GM21390 (cell line): Measurements from ENCODE around the gene ALAS1.

Experiments
- ATAC-seq: cut with Tn5 transposase; IDR thresholded peaks from one replicate; pipeline ENCODE4 v1.9.1; 2021; ENCODE audit not compliant: unreplicated experiment

ALAS1 gene

DNA sequence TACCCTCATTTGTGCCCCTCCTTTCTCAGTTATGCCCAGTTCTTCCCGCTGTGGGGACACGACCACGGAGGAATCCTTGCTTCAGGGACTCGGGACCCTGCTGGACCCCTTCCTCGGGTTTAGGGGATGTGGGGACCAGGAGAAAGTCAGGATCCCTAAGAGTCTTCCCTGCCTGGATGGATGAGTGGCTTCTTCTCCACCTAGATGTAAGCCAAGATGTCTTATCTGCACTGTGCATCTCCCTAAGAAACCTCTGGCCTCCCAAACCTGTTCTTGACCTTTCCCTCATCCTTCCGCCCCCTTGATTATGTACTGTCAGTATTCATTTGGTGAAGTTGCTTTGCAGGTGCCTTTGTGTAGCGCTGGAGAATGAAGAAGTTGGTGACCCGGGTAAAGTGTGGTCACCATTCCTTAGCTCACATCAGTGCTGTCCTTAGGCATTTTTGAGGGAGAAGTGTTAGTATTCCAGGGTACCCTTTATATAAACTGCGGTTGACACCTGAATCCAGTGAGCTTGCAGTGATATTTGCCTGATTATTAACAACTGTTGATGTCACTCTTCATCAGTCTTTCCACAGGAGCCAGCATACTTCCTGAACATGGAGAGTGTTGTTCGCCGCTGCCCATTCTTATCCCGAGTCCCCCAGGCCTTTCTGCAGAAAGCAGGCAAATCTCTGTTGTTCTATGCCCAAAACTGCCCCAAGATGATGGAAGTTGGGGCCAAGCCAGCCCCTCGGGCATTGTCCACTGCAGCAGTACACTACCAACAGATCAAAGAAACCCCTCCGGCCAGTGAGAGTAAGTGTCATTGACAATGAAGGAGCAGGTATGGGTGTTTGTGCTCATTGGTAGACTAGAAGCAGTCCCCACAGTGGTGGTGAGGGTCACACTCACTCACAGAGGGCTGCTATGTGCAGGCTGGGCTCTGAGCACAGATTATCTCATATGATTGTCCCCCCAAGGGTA is 966 bp downstream of the ALAS1 start:
- peak; percentile 1 for ATAC-seq

DNA sequence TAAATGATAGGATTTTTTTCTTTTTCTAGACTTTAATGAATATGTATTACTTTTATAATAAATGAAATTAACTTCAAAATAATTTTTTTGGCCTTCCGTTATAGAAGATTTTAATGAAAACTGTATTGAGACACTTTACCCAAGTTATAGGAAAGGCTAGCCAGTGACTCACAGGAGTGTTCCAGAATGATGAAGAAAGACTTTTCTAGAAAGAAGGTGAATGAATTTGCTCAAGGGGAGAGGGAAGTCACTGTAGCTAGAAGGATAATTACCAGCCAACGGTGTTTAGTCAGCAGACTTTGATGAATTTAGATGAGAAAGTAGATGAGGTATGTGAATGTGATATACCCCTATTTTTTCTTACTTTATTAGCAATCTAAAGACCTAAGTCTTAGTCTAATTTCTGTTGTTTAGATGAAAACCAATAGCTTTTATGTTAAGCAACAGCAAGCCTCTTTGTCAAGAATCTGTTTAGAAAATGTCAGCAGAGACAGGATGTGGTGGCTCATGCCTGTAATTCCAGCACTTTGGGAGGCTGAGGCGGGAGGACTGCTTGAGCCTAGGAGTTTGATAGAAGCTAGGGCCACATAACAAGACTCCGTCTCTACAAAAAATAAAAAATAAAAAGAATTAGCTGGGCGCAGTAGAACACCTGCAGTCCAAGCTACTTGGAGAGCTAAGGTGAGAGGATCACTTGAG is 3.2 kb downstream of the ALAS1 start:
- no peak for ATAC-seq

DNA sequence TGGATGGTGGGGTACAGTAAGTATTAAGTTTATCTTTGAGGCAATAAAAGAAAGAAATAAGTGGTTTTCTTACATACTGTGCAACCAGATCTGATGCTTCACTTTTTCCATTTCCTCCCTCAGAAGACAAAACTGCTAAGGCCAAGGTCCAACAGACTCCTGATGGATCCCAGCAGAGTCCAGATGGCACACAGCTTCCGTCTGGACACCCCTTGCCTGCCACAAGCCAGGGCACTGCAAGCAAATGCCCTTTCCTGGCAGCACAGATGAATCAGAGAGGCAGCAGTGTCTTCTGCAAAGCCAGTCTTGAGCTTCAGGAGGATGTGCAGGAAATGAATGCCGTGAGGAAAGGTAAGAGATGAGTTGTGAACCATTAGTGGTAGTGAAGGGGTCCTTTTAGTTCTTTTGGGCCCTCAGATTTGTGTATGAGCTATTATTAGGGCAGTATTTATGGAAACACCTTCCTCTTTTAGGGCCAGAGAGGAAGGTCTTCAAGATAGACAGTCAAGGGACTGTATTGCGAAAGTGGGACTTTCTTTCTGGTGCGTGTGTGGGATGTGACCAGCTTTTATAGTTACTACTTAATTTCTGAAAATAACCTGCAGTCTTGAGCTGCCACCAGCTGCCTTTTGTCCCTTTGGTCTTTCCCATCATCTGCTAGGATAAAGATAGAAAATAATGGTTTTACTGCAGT is 4.6 kb downstream of the ALAS1 start:
- ATAC-seq = no peak

DNA sequence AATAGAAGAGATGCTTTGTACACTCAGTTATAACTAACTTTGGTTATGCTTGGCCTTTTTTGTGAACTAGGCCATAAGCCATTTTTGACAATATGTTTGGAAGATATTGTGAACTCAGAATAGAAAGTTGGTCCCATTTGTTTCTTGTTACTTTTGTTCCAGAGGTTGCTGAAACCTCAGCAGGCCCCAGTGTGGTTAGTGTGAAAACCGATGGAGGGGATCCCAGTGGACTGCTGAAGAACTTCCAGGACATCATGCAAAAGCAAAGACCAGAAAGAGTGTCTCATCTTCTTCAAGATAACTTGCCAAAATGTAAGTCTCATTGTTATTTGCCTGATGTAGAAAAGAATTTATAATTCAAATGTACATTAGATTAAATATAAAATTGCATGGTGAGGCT is 5.7 kb downstream of the ALAS1 start:
- ATAC-seq = no peak

DNA sequence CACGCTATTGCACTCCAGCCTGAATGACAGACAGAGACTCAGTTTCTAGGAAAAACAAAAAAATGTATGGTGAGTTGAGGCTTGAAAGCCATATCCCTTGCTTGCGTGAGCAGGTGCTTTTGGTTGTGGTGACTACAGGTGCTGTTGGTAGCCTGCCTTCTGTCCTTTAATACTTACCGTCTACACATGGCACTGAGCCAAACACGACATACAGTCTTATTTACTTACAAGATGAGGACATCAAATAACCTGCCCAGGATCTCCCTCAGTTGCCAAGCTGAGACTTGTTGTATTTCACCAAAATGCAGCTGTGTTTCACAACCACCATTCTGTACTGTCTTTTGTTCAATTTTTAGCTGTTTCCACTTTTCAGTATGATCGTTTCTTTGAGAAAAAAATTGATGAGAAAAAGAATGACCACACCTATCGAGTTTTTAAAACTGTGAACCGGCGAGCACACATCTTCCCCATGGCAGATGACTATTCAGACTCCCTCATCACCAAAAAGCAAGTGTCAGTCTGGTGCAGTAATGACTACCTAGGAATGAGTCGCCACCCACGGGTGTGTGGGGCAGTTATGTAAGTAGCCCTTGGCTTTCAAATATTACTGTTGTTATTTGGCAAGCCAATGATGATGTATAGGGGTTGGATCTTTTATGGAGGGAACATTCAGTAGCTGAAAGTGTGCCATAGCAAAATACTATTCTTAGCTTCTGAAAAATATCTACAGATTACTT is 6.5 kb downstream of the ALAS1 start:
- no peak for ATAC-seq

DNA sequence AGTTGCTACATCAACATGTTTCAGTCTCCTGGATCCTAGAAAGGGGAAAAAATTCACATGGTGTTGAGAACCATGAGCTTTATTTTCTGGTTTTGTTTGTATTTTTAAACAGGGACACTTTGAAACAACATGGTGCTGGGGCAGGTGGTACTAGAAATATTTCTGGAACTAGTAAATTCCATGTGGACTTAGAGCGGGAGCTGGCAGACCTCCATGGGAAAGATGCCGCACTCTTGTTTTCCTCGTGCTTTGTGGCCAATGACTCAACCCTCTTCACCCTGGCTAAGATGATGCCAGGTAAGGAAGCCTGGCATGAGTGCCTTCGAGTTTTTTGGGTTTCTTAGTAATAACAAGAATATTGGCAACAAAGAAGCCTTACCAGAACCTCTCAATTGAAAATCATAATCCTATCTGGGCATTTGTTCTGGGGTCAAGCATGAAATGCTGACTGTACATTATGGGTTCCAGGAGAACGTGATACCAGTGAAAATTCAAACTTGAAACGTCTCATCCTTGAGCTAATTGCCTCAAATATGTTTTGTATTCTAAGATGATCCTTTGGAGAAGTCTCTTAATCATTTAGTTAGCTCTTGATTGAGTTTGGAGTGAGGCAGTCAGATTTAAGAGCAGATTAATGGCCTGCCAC is 7.9 kb downstream of the ALAS1 start:
- no peak for ATAC-seq

- ATAC-seq = no peak
Observed at GRCh38 chr3:52208556-52208955, 10.6 kb downstream of the ALAS1 start.

DNA sequence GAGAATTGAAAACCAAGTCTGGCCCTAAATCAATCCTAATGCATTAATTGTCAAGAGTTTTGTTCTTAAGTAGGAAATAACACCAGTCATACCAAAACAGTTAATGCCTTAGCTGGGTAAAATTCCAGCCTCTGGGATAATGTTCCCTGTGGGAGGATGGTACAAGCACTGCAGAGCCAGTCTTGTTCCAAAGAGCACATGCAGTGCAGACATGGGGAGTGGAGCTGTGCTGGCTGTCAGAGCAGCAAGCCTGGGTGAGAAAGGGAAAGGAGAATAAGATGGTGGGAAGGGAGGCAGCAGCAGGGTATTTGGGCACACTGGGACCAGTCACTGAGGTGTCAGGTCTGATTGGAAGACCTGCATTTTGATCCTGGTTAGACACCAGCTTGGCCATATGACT is 12.1 kb downstream of the ALAS1 start:
- no peak for ATAC-seq

- ATAC-seq = no peak
Observed at GRCh38 chr3:52210550-52211046, 12.6 kb downstream of the ALAS1 start.

- no peak for ATAC-seq
Observed at GRCh38 chr3:52211268-52211891, 13.4 kb downstream of the ALAS1 start.

- no peak for ATAC-seq
Observed at GRCh38 chr3:52213005-52213404, 15.0 kb downstream of the ALAS1 start.

GRCh38 chr3:52213901-52214300 is 15.9 kb downstream of the ALAS1 start:
- ATAC-seq = no peak

DNA sequence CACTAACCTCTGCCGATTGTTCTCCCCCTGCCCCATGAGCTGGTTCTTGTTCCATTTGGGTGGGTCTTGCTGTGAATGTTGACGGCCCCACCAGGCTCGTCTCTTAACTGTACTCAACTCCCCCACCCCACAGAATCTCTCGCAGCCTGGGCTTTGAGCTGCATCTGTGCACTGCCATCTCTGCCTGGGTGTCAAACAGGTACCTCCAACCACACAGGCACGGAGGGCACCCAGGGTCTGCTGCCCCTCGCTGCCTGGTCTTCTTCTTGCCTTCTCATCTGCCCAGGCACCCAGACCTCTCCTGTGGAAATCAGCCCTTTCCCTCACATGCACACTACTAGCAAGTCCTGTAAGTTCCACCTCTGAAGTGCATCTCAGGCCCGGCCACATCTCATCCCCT is 17.4 kb downstream of the ALAS1 start:
- no peak for ATAC-seq

GRCh38 chr3:52216585-52217408 is 18.8 kb downstream of the ALAS1 start:
- no peak for ATAC-seq

- ATAC-seq = no peak
Observed at GRCh38 chr3:52217409-52217805, 19.4 kb downstream of the ALAS1 start.

DNA sequence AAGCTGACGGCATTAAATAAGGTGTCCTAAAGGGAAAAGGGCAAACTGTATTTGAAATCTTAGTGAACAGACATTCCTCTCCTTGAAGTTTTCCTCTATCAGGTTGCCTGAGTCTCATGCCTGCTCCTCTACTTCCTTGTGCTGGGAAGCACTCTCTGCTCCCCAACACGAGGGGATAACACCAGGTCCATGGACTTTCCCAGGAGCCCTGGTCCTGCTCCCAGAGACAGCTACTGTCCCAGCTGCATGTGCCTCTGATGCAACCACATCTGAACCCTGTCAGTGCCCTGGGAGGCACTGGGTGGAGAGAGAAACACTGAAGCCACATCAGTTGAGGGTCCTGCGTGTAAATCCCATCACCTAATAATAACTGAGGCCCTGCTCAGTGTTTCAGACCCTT is 20.1 kb downstream of the ALAS1 start:
- ATAC-seq = no peak

GRCh38 chr3:52218454-52218853 is 20.5 kb downstream of the ALAS1 start:
- ATAC-seq = no peak

DNA sequence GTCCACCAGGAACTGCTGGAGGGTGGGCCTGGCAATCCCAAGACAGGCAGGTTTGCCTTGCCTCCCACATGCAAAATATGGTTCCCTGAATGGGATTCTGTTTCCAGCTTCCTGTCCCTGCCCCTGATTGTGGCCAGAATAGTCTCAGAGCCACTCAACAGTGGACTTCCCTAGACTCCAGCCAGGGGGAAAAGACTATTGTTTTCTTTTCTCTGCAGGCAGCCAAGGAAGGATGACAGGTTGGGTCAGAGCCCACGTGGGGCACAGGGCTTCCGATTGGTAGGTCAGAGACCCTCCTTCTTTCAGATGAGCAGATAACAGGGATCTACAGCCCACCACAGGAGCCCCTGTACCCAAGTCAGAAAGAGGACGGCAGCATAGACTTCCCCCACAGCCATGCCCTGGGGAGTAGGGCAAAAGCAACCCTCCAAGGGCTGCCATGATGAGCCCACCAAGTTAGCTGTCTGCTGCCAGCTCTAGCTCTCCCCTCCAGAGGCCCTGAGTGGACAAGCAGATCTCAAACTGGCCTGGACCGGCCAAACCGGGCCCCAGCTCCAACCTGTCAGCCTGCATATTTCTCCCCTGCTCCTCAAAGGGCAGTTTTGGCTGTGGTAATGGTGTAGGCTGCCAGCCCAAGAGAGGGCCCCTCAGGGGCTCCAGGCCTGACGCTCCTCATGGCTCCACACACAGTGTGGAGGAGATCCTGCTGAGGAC is 21.1 kb downstream of the ALAS1 start:
- ATAC-seq = no peak
